T-helper 2 cell treated with Interferon-gamma antibody and Interleukin-4, amounts not matched to agents 5 μg/mL and 100 μg/mL, for 36 hours (primary cell): Measurements from ENCODE around the gene ASTN2.

Experiments
- DNase-seq: peaks from one replicate; pipeline ENCODE4 v3.0.0; 2021; ENCODE audit warnings: low spot score
- H3K27ac Mint-ChIP-seq: one replicate; pipeline ENCODE4 v1.8.0; 2021; ENCODE audit warnings: mild to moderate bottlenecking, mixed read lengths
- H3K27me3 Mint-ChIP-seq: one replicate; pipeline ENCODE4 v1.8.0; 2021; ENCODE audit warnings: low read depth, mixed read lengths
- H3K36me3 Mint-ChIP-seq: one replicate; pipeline ENCODE4 v1.8.0; 2021; ENCODE audit warnings: low read depth, mixed read lengths
- H3K4me1 Mint-ChIP-seq: one replicate; pipeline ENCODE4 v1.8.0; 2021; ENCODE audit warnings: low read depth, mixed read lengths
- H3K4me3 Mint-ChIP-seq: one replicate; pipeline ENCODE4 v1.8.0; 2022; ENCODE audit warnings: mild to moderate bottlenecking, moderate library complexity, mixed read lengths
- H3K9me3 Mint-ChIP-seq: one replicate; pipeline ENCODE4 v1.8.0; 2021; ENCODE audit warnings: mixed read lengths

The ASTN2 gene

DNA sequence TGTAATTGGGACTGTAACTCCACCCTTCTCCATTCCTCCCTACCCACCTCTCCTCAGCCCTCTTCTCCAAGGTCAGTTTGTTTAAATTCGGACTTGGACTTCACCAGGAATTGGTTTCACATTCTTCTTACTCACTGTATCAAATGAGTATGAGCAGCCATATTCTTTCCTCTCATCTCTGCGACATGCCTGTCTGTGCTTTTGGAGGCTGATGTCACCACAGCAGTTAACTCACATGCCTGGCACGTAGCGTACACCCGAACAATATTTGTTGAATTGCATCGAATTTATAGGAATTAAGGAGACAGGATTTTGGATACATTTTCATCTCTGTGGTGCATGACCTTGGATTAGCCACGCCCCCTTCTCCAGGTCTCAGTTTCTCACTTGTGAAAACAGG is 291.1 kb downstream of the ASTN2 start:
- H3K36me3 Mint-ChIP-seq: no peaks in the 10 kb centered on the region

DNA sequence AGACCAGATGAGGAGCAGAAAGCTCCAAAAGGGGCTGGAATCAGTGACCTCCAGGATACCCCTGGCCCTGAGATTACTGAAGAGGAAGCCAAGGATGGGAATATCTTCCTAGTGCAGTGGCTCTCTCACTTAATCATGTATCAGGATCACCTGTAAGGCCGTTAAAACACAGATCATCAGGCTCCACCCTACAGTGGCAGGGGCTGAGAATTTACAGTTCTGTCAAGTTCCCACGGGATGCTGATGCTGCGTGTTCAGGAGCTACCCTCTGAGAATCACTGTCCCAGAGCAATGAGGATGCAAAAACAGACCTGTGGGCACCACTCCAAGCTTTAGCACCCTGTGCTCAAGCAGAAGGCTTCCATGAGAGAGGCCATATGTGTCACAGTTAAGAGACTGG is 291.9 kb downstream of the ASTN2 start:
- Mint-ChIP-seq H3K36me3 (no peaks in the 10 kb centered on the region), H3K4me1 (no peaks in the 10 kb centered on the region), H3K27me3 (no peaks in the 10 kb centered on the region), H3K9me3 (peaks cover 13% of the 10 kb centered on the region), H3K4me3 (no peak overlapping the region), H3K27ac (no peak overlapping the region)
- DNase-seq: no peak

More for the DNA sequence above, 291.1 kb downstream of the ASTN2 start:
- Mint-ChIP-seq H3K9me3 (peaks cover 13% of the 10 kb centered on the region), H3K4me1 (no peaks in the 10 kb centered on the region), H3K27me3 (no peaks in the 10 kb centered on the region), H3K27ac (no peak overlapping the region), H3K4me3 (no peak overlapping the region)
- no peak for DNase-seq

DNA sequence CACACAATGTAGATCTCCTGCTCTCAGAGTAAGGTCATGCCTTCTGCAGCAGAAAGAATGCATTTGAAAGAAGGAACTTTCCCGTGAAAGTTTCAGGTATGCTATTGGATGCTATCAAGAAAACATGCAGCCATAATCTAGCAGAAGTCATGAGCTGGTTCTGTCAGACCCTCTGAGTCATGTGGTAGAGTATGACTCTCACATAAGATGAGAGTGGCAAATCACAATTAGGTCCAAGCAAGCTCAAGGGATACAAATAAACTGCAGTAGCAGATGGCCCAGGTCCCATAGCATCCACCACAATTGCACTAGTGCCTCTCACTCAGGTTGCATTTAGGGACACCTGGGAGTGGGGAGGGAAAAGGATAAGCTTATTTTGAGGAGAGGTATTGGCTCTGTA is 292.8 kb downstream of the ASTN2 start:
- Mint-ChIP-seq H3K36me3 (no peaks in the 10 kb centered on the region), H3K4me3 (no peak overlapping the region), H3K9me3 (peaks cover 13% of the 10 kb centered on the region), H3K4me1 (no peaks in the 10 kb centered on the region), H3K27me3 (no peaks in the 10 kb centered on the region), H3K27ac (no peak overlapping the region)
- no peak for DNase-seq

DNA sequence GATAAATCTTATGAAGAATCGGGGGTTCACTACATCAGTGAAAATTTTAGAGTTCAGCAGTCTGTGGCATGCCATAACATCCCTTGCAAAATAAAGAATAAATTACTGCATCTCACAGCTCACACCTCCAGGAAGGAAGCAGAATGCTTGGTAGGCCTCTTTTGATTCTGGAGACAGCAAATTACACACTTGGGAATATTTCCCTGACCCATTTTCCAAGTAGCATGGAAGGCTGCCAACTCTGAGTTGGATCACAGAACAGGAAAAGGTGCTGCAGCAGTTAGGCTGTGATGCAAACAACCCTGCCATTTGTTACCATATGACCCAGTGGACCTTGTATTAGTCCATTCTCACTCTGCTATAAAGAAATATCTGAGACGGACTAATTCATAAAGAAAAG is 293.5 kb downstream of the ASTN2 start:
- no peaks in the 10 kb centered on the region for H3K4me1 Mint-ChIP-seq
- H3K27ac Mint-ChIP-seq: no peak overlapping the region
- no peak for DNase-seq
- no peaks in the 10 kb centered on the region for H3K36me3 Mint-ChIP-seq
- peaks cover 13% of the 10 kb centered on the region for H3K9me3 Mint-ChIP-seq
- H3K4me3 Mint-ChIP-seq: no peak overlapping the region
- H3K27me3 Mint-ChIP-seq: no peaks in the 10 kb centered on the region

DNA sequence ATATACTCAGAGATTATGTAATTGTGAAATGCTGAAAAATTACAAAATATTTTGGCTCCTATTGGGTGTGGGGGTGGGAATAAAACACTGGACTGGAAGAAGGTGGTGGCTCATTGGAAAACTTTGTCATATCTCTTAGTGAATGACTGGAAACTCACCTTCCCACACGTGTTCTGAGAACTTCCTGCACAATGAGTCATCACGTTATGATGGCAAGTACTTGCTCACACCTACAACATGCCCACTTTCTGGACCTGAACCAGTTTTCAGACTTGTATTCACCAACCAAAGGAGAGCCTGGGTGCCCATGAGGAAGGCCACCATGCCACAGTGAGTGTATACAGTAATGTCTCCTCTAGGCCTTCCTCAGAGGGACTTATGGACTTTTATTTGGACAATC is 294.8 kb downstream of the ASTN2 start:
- Mint-ChIP-seq H3K27ac (no peak overlapping the region), H3K4me3 (no peak overlapping the region), H3K27me3 (no peaks in the 10 kb centered on the region), H3K9me3 (peaks cover 13% of the 10 kb centered on the region), H3K4me1 (no peaks in the 10 kb centered on the region), H3K36me3 (no peaks in the 10 kb centered on the region)
- DNase-seq: no peak

DNA sequence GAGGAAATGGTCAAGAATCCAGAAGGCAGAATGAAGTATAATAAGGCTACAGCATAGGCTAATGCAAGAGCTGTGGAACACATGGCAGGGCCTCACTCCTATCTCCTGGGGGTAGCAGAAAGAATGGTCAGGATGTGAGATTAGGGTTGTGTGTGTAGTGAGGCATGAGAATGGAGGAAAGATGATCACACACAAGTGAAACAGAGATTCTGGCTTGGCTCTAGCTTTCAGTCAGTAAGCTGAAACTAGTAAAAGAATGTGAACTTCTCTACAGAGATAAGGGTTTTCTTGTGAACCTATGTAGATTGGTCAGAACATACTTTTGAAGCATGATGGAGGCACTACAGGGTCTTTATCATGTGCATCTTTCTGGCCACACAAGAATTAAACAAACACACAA is 298.8 kb downstream of the ASTN2 start:
- Mint-ChIP-seq H3K36me3 (no peaks in the 10 kb centered on the region), H3K27ac (no peak overlapping the region), H3K4me3 (no peak overlapping the region), H3K9me3 (peaks cover 5% of the 10 kb centered on the region), H3K4me1 (no peaks in the 10 kb centered on the region), H3K27me3 (no peaks in the 10 kb centered on the region)
- DNase-seq: no peak

DNA sequence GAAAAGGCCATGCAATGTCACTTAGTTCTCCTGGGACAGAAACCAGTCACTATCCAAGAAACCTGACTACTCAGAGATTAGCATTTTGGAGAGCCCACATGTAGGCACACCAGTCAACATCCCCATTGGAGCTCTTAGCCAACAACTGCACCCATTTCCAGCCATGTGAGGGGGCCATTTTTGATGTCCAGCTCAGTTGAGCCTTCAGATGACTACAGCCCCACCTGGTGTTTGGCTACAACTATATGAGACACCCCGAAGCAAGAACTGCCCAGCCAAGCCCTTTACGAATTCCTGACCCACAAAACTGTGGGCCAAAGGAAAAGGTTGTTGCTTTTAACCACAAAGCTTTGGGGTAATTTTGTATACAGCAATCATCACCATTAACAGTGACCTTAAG is 300.1 kb downstream of the ASTN2 start:
- Mint-ChIP-seq H3K36me3 (no peaks in the 10 kb centered on the region), H3K4me1 (no peaks in the 10 kb centered on the region), H3K27me3 (no peaks in the 10 kb centered on the region), H3K9me3 (peaks cover 3% of the 10 kb centered on the region), H3K27ac (no peak overlapping the region), H3K4me3 (no peak overlapping the region)
- DNase-seq: no peak

DNA sequence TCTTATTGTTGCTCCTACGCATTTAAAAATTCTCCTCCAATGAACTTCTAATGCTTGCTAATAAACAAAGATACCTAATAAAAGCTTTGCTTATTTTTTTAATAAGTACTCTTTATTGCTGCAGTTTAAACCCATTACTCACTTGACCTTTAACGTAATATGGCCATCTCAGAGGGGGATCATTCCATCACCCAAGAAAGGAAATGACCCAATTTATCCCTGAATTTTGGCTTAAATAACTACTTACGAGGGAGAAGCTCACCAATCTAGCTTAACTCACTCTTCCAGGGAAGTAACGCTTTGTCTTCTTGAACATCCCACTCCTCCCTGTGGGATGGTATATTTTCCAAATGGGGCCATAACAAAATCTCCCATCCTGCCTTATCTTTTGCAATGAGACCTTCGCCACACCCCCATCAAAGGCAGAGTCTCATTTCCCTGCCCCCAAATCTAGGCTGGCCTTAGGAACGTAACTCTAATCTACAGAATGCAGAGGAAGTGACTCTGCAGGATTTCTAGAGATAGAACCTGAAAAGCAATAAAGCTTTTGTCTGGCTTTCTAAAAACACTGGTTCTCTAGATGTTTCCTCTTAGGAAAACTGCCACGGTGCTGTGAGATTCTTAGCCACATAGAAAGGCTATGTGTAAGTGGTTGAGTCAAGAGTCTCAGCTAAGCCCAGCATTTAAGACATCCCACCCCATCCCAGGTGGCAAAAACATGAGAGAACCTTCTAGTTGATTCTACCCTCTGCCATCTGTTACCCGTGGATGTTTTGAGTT is 310.0 kb downstream of the ASTN2 start:
- Mint-ChIP-seq H3K4me3 (no peak overlapping the region), H3K4me1 (no peaks in the 10 kb centered on the region), H3K27me3 (no peaks in the 10 kb centered on the region), H3K27ac (no peak overlapping the region), H3K36me3 (no peaks in the 10 kb centered on the region), H3K9me3 (no peaks in the 10 kb centered on the region)
- no peak for DNase-seq

DNA sequence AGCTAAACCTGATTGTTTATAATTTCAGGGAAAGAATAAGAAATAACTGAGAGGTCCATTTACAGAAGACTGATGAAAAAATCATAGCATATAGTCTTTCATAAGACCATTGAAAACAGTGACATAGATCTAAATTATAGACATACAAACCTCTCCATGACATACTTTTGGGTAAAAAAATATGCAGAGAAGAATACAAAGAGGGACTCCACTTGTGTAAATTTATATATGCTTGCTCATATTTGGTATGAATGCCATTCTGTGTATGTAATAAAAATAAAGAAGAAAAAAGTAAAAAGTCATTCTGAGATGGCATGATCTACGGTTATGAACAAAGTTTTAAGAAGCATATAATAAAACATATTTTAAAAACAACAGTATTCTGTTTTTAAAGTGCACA is 310.7 kb downstream of the ASTN2 start:
- H3K9me3 Mint-ChIP-seq: no peaks in the 10 kb centered on the region
- H3K4me1 Mint-ChIP-seq: no peaks in the 10 kb centered on the region
- no peaks in the 10 kb centered on the region for H3K27me3 Mint-ChIP-seq
- no peak overlapping the region for H3K4me3 Mint-ChIP-seq
- no peak for DNase-seq
- no peaks in the 10 kb centered on the region for H3K36me3 Mint-ChIP-seq
- H3K27ac Mint-ChIP-seq: no peak overlapping the region

DNA sequence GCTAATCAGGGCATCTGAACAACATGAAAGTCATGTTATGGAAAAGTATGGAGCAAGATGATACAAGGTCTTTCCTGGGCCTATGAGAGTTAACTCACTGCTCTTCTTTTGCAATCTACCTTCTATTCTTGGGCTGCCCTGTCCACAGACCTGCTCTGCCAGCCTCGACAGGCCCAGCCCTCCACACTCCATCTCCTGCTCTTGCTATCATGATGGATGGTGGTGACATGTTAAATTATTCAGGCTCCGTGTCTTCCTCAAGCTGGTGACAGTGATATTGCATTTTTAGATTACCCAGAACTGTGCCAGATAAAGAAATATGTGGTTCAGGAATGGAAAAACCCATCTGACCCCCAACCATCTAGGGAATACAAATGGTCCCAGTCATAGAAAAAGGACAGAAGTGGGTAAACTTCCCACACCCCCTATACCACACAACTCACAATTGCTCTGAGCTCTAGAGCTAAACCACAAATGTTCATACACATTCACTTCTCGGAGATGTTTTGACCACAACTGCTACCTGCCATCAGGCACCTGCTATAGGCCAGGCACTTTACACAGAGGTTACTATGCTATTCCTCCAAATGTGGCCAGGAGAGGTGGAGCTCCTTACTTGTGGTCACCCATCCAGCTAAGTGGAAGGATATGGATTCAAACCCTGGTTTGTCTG is 311.3 kb downstream of the ASTN2 start:
- no peak overlapping the region for H3K4me3 Mint-ChIP-seq
- no peaks in the 10 kb centered on the region for H3K9me3 Mint-ChIP-seq
- no peaks in the 10 kb centered on the region for H3K27me3 Mint-ChIP-seq
- H3K36me3 Mint-ChIP-seq: no peaks in the 10 kb centered on the region
- DNase-seq: no peak
- H3K27ac Mint-ChIP-seq: no peak overlapping the region
- H3K4me1 Mint-ChIP-seq: no peaks in the 10 kb centered on the region

DNA sequence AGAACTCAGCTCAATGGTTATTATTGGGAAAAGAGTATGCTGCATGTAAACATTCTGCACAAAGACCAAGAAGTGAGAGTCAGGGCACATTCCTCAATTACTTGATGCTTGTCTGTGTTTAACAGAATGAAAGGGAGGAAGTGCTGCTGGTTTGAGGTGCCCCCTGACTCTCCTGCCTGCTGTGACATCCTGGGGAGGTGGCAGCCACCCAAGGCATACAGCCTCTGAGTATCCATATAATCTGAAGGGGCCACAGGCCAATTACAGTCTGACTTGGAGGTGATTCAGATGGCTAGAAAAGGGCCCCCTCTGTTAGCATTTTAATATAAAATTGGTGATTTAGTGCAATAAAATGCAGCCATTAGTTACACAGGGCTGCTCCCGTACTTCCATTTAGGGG is 313.8 kb downstream of the ASTN2 start:
- H3K4me1 Mint-ChIP-seq: no peaks in the 10 kb centered on the region
- H3K27ac Mint-ChIP-seq: no peak overlapping the region
- no peak for DNase-seq
- H3K36me3 Mint-ChIP-seq: no peaks in the 10 kb centered on the region
- H3K27me3 Mint-ChIP-seq: no peaks in the 10 kb centered on the region
- H3K9me3 Mint-ChIP-seq: no peaks in the 10 kb centered on the region
- no peak overlapping the region for H3K4me3 Mint-ChIP-seq

DNA sequence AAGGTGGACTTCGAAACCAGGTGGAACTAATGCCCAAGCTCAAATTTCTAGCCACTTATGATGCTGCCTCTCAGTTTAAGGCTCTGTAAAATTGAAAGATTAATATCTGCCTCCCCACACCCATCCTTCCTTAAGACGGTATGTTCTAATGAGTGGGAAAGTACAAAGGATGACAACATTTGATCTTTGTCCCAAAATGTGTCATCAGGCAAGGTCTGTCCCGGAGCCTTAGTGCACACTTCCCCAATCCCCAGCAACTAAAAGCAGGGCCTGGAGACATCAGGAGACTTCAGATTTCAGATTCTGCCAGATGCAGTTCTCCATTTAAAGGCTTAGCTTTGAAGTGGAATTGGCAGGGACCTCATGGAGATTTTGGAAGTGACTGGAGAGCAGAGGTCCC is 316.5 kb downstream of the ASTN2 start:
- Mint-ChIP-seq H3K27ac (no peak overlapping the region), H3K4me3 (no peak overlapping the region), H3K36me3 (no peaks in the 10 kb centered on the region), H3K9me3 (no peaks in the 10 kb centered on the region), H3K4me1 (no peaks in the 10 kb centered on the region), H3K27me3 (no peaks in the 10 kb centered on the region)
- DNase-seq: no peak

DNA sequence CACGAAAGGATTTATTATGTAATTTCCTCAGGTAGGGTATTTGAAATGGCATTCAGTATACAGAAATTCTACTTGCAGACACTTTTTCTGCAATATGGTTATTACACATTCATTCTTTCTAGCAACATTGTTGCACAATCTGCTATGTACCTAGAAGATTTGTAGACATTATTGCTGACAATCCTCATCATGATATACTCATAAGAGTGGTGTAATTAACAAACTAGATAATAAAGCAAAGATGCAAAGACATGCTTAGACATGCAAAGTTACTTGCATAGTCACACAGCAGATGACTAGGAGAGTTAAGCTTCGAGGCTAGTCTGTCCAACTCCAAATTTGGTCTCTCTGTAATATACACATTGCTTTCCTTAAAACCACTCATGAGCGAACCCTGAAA is 317.1 kb downstream of the ASTN2 start:
- no peaks in the 10 kb centered on the region for H3K4me1 Mint-ChIP-seq
- DNase-seq: no peak
- H3K9me3 Mint-ChIP-seq: no peaks in the 10 kb centered on the region
- no peak overlapping the region for H3K27ac Mint-ChIP-seq
- no peaks in the 10 kb centered on the region for H3K27me3 Mint-ChIP-seq
- no peaks in the 10 kb centered on the region for H3K36me3 Mint-ChIP-seq
- no peak overlapping the region for H3K4me3 Mint-ChIP-seq

DNA sequence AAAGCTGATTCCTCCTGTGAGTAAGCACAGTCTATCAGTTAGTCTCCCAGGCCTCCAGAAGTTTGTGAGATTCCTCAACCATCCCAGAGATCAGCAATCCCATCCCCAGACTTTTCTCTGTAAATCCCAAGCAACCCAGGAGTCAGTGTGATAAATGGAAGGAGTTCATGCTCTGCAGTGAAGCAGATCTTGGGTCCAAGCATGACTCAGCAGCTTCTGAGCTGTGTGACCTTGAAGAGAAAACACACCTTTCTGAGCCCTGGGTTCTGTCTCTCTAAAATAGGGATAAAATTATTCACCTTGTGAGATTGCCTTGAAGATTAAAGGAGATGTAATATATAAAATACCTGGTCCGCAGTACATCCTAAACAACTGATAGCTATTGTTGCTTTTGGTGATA is 318.7 kb downstream of the ASTN2 start:
- Mint-ChIP-seq H3K36me3 (no peaks in the 10 kb centered on the region), H3K27ac (no peak overlapping the region), H3K4me1 (no peaks in the 10 kb centered on the region), H3K27me3 (no peaks in the 10 kb centered on the region), H3K9me3 (no peaks in the 10 kb centered on the region), H3K4me3 (no peak overlapping the region)
- no peak for DNase-seq

DNA sequence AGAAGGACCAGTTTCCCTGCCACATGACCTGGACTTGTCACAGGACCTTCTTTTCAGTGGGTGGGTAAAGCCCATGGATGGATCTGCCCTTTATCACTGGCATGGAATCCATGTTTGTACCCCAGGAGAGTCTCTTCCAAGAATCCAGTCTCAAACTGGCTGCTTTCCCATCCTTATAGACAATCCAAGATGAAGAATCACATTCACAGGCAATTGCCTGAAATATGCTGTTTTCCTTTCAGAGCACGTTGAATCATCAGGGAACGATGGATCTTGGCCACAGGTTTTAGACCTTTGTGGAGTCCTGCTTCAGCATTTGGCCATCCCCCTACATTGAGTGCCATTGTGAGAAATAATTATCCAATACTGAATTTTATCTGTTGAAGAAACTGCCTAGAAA is 319.8 kb downstream of the ASTN2 start:
- Mint-ChIP-seq H3K4me1 (no peaks in the 10 kb centered on the region), H3K9me3 (no peaks in the 10 kb centered on the region), H3K4me3 (no peak overlapping the region), H3K36me3 (no peaks in the 10 kb centered on the region), H3K27me3 (no peaks in the 10 kb centered on the region), H3K27ac (no peak overlapping the region)
- no peak for DNase-seq
